H9 (cell line): Measurements from ENCODE around the gene KCTD5. TPM values are rescaled to one million over a fixed set of nuclear protein-coding genes. Genes with fewer than 3 reads are reported as not detected.

Source experiments
- DNase-seq: peaks from one replicate; pipeline ENCODE4 v3.0.0-alpha.2; 2017
- H2AFZ ChIP-seq: one replicate; pipeline ENCODE4 v1.6.1; 2013; ENCODE audit warnings: mild to moderate bottlenecking, low read length, control low read depth, moderate library complexity
- H2AK5ac ChIP-seq: 2 replicates; pipeline ENCODE4 v1.6.1; 2013; ENCODE audit warnings: low read length, control low read depth, mixed read lengths; ENCODE audit not compliant: insufficient read length
- H2BK120ac ChIP-seq: one replicate; pipeline ENCODE4 v1.6.1; 2013; ENCODE audit warnings: low read depth, mild to moderate bottlenecking, low read length, control low read depth, inconsistent platforms; ENCODE audit not compliant: poor library complexity, severe bottlenecking
- H2BK12ac ChIP-seq: 2 replicates; pipeline ENCODE4 v1.6.1; 2013; ENCODE audit warnings: low read length, control low read depth, mixed read lengths, low read depth; ENCODE audit not compliant: insufficient read length
- H2BK15ac ChIP-seq: 2 replicates; pipeline ENCODE4 v1.6.1; 2013; ENCODE audit warnings: low read depth, low read length, control low read depth
- H2BK20ac ChIP-seq: one replicate; pipeline ENCODE4 v1.6.1; 2013; ENCODE audit warnings: low read depth, mild to moderate bottlenecking, low read length, control low read depth, inconsistent platforms; ENCODE audit not compliant: poor library complexity, severe bottlenecking
- H2BK5ac ChIP-seq: 2 replicates; pipeline ENCODE4 v1.6.1; 2013; ENCODE audit warnings: low read length, control low read depth, mixed read lengths; ENCODE audit not compliant: insufficient read length
- H3K14ac ChIP-seq: 2 replicates; pipeline ENCODE4 v1.6.1; 2013; ENCODE audit warnings: low read length, control low read depth; ENCODE audit not compliant: insufficient read depth
- H3K18ac ChIP-seq: 2 replicates; pipeline ENCODE4 v1.6.1; 2013; ENCODE audit warnings: low read depth, mild to moderate bottlenecking, mixed read lengths, low read length, control low read depth; ENCODE audit not compliant: insufficient read length
- H3K23ac ChIP-seq: 2 replicates; pipeline ENCODE4 v1.6.1; 2013; ENCODE audit warnings: low read length, control low read depth, mixed read lengths, low read depth; ENCODE audit not compliant: insufficient read length
- H3K23me2 ChIP-seq: 2 replicates; pipeline ENCODE4 v1.6.1; 2013; ENCODE audit warnings: low read depth, mild to moderate bottlenecking, mixed read lengths, low read length, control low read depth; ENCODE audit not compliant: insufficient read length, poor library complexity, severe bottlenecking
- H3K27ac ChIP-seq: 2 replicates; pipeline ENCODE4 v1.5.1; 2013; ENCODE audit warnings: low read length, control low read depth, mixed read lengths, low read depth; ENCODE audit not compliant: insufficient read length
- H3K27me3 ChIP-seq: 2 replicates; pipeline ENCODE4 v1.6.1; 2013; ENCODE audit warnings: low read length, control low read depth, inconsistent platforms; ENCODE audit not compliant: insufficient read depth
- H3K4ac ChIP-seq: 2 replicates; pipeline ENCODE4 v1.6.1; 2013; ENCODE audit warnings: low read depth, mild to moderate bottlenecking, control low read depth, inconsistent platforms, low read length, moderate library complexity
- H3K4me1 ChIP-seq: 2 replicates; pipeline ENCODE4 v1.6.1; 2013; ENCODE audit warnings: low read length, control low read depth, inconsistent platforms; ENCODE audit not compliant: insufficient read depth
- H3K4me2 ChIP-seq: 2 replicates; pipeline ENCODE4 v1.6.1; 2013; ENCODE audit warnings: low read length, control low read depth, mixed read lengths; ENCODE audit not compliant: insufficient read length, insufficient read depth
- H3K56ac ChIP-seq: 2 replicates; pipeline ENCODE4 v1.6.1; 2013; ENCODE audit warnings: low read depth, mild to moderate bottlenecking, mixed read lengths, low read length, control low read depth; ENCODE audit not compliant: insufficient read length
- H3K79me1 ChIP-seq: 2 replicates; pipeline ENCODE4 v1.6.1; 2013; ENCODE audit warnings: low read depth, mild to moderate bottlenecking, moderate library complexity, low read length, control low read depth, inconsistent platforms; ENCODE audit not compliant: insufficient read depth, poor library complexity, severe bottlenecking
- H3K79me2 ChIP-seq: 2 replicates; pipeline ENCODE4 v1.6.1; 2013; ENCODE audit warnings: low read length, control low read depth, inconsistent platforms; ENCODE audit not compliant: insufficient read depth
- H3K9ac ChIP-seq: 2 replicates; pipeline ENCODE4 v1.6.1; 2013; ENCODE audit warnings: low read length, control low read depth, mixed read lengths; ENCODE audit not compliant: insufficient read length; ENCODE audit errors: extremely low read depth
- H3K9me3 ChIP-seq: one replicate; pipeline ENCODE4 v1.6.1; 2013; ENCODE audit warnings: low read depth, low read length, inconsistent platforms; ENCODE audit not compliant: control insufficient read depth
- H3T11ph ChIP-seq: one replicate; pipeline ENCODE4 v1.6.1; 2013; ENCODE audit warnings: mild to moderate bottlenecking, low read length, control low read depth, inconsistent platforms
- H4K20me1 ChIP-seq: one replicate; pipeline ENCODE4 v1.6.1; 2013; ENCODE audit not compliant: control insufficient read depth, insufficient read length, insufficient read depth
- H4K5ac ChIP-seq: 2 replicates; pipeline ENCODE4 v1.6.1; 2013; ENCODE audit warnings: low read depth, mild to moderate bottlenecking, mixed read lengths, low read length, control low read depth; ENCODE audit not compliant: insufficient read length
- H4K8ac ChIP-seq: replicated peaks from 2 replicates; pipeline ENCODE4 v1.6.1; 2013; ENCODE audit warnings: low read length, control low read depth, mixed read lengths, low read depth; ENCODE audit not compliant: insufficient read length
- H4K91ac ChIP-seq: 2 replicates; pipeline ENCODE4 v1.6.1; 2013; ENCODE audit warnings: low read depth, mild to moderate bottlenecking, moderate library complexity, mixed read lengths, low read length, control low read depth; ENCODE audit not compliant: insufficient read length
- H3K27ac Mint-ChIP-seq, 3 experiments: 2 replicates in 2 of 3; 3 replicates in 1 of 3; pipeline ENCODE4 v1.8.0; 2020 to 2021; ENCODE audit warnings: mixed read lengths in 3 of 3, mild to moderate bottlenecking in 1 of 3, moderate library complexity in 1 of 3
- H3K27me3 Mint-ChIP-seq: 2 replicates; pipeline ENCODE4 v1.8.0; 2021; ENCODE audit warnings: low read depth, mild to moderate bottlenecking, moderate library complexity, mixed read lengths
- H3K36me3 Mint-ChIP-seq, 3 experiments: 2 replicates in 2 of 3; 3 replicates in 1 of 3; pipeline ENCODE4 v1.8.0; 2020 to 2021; ENCODE audit warnings: low read depth in 3 of 3, mixed read lengths in 3 of 3; ENCODE audit not compliant: insufficient read depth in 1 of 3
- H3K4me1 Mint-ChIP-seq, 2 experiments: 2 replicates each; pipeline ENCODE4 v1.8.0; 2020; ENCODE audit warnings: mixed read lengths in 2 of 2
- H3K4me3 Mint-ChIP-seq, 2 experiments: 2 replicates in 1 of 2; 3 replicates in 1 of 2; pipeline ENCODE4 v1.8.0; 2020 to 2021; ENCODE audit warnings: mild to moderate bottlenecking in 2 of 2, mixed read lengths in 2 of 2, moderate library complexity in 1 of 2
- H3K9me3 Mint-ChIP-seq, 2 experiments: 2 replicates in 1 of 2; 3 replicates in 1 of 2; pipeline ENCODE4 v1.8.0; 2020; ENCODE audit warnings: mild to moderate bottlenecking in 2 of 2, mixed read lengths in 2 of 2, moderate library complexity in 1 of 2
- WGBS: extraction: QIAGEN DNeasy Blood & Tissue Kit; methylation state at CpG from one replicate; pipeline ENCODE4 v1.1.7; 2013; ENCODE audit warnings: missing lambda C conversion rate, low lambda C conversion rate, mixed read lengths; ENCODE audit not compliant: insufficient read length; ENCODE audit errors: extremely low coverage; 5-methylcytosine and 5-hydroxymethylcytosine counted together
- total RNA-seq: library from RNA; stranded (reverse); gene quantifications from 2 replicates; pipeline ENCODE4 v1.2.1, GENCODE V29; 2021
- TF ChIP-seq, protein P1 (sequence below): fragments of 200-600 bp; sonication (generic); conservative IDR thresholded peaks from 3 replicates; pipeline ENCODE4 v1.8.0; 2021; ENCODE audit warnings: antibody characterized with exemption, mild to moderate bottlenecking

Gene KCTD5
- total RNA-seq, 1 experiment from 2014 or later, result 39.9 TPM

DNA sequence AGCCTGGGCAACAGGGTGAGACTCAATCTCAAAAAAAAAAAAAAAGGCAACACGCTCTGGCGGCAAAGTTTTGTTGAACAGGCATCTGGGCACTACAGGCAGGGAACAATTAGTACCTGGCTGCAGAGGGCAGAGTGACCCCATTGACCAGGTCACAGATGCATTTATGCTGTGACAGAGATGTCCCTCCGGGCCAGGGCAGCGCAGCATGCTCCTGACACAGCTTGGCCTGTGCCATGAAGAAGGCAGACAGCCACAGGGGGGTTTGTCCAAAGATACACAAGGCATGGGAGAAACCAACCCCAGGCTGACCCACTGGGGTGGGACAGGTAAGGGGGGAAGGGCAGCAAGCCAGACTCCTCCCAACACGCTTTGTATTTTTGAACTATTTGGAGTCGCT lies 62.4 kb downstream of the KCTD5 start:
- Histone ChIP-seq H4K20me1 (no peaks in the 10 kb centered on the region), H2BK12ac (no peak overlapping the region), H3K56ac (no peak overlapping the region), H3K9ac (no peak overlapping the region), H4K91ac (no peak overlapping the region), H3T11ph (no peak overlapping the region), H3K14ac (no peak overlapping the region), H3K23ac (no peak overlapping the region), H3K27me3 (no peaks in the 10 kb centered on the region), H3K79me1 (no peaks in the 10 kb centered on the region), H3K79me2 (no peaks in the 10 kb centered on the region), H4K8ac (no peak overlapping the region), H4K5ac (no peak overlapping the region), H2AK5ac (no peak overlapping the region), H2AFZ (no peak overlapping the region), H3K27ac (no peak overlapping the region), H2BK5ac (no peak overlapping the region), H2BK20ac (no peak overlapping the region), H3K4me2 (no peak overlapping the region), H3K4me1 (no peaks in the 10 kb centered on the region), H2BK15ac (no peak overlapping the region), H2BK120ac (no peak overlapping the region), H3K4ac (no peak overlapping the region), H3K18ac (no peak overlapping the region), H3K23me2 (no peaks in the 10 kb centered on the region), H3K9me3 (no peaks in the 10 kb centered on the region)
- Mint-ChIP-seq H3K27me3 (no peaks in the 10 kb centered on the region; the same call in 1 of the 2 replicates), H3K4me3 (no peak overlapping the region), H3K4me1 (peaks cover 5 to 8% of the 10 kb centered on the region in 2 experiments; a peak in 2 of 4 replicates), H3K36me3 (peaks cover 3 to 6% (median 4%) of the 10 kb centered on the region in 3 experiments; a peak in 5 of 7 replicates), H3K27ac (no peak overlapping the region), H3K9me3 (no peaks in the 10 kb centered on the region)
- no CpG with 5 or more reads among the region's 6 CpGs for WGBS
- TF ChIP-seq, protein P1, sequence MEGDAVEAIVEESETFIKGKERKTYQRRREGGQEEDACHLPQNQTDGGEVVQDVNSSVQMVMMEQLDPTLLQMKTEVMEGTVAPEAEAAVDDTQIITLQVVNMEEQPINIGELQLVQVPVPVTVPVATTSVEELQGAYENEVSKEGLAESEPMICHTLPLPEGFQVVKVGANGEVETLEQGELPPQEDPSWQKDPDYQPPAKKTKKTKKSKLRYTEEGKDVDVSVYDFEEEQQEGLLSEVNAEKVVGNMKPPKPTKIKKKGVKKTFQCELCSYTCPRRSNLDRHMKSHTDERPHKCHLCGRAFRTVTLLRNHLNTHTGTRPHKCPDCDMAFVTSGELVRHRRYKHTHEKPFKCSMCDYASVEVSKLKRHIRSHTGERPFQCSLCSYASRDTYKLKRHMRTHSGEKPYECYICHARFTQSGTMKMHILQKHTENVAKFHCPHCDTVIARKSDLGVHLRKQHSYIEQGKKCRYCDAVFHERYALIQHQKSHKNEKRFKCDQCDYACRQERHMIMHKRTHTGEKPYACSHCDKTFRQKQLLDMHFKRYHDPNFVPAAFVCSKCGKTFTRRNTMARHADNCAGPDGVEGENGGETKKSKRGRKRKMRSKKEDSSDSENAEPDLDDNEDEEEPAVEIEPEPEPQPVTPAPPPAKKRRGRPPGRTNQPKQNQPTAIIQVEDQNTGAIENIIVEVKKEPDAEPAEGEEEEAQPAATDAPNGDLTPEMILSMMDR, result no peak
- DNase-seq, result no peak
